Measurements from ENCODE around the gene CATSPER1. TPM values are rescaled to one million over a fixed set of nuclear protein-coding genes. Genes with fewer than 3 reads are reported as not detected.

The CATSPER1 gene
- total RNA-seq, 1 donor from 2014 or later: 0.45 TPM

DNA sequence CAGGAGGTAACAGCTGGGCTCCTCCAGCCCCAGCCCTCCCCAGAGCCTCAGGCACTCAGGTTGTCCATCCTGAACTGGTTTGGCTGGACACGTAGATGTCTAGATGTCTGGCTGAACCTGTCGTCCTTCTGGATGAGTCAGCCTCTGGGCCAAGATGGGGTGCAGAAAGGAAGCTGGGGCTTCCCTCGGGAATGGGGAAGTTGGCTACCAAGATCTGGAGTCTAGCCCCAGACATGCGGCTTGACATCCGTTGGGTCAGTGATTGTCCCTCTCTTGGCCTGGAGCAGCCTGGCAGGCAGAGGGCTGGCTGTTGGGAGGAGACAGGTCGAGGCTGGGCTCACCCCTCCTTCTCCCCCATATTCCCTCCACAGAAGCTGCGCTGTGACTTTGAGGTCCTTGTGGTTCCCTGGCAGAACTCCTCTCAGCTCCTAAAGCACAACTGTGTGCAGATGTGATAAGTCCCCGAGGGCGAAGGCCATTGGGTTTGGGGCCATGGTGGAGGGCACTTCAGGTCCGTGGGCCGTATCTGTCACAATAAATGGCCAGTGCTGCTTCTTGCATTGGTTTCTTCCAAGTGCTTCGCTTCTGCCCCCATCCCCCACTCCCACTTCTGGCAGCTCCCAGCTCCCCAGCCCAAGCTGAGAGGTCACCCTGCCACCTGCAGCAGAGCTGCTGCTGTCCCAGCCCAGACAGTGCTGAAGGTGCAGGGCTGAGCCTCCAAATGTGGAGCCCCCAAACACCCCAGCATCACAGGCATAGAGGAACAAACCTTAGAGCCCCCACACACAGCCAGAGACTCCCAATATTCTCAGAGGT lies 13.1 kb downstream of the CATSPER1 start:
- H3K4me3 ChIP-seq (ENCODE audit: insufficient read depth, low read depth, low read length): no peak overlapping the region
- H3K27ac Mint-ChIP-seq (ENCODE audit: unreplicated experiment): no peak overlapping the region
- H3K27ac ChIP-seq (ENCODE audit: low read depth, low read length): no peak overlapping the region
- H3K9me3 Mint-ChIP-seq (ENCODE audit: unreplicated experiment): peaks cover 2% of the 10 kb centered on the region
- no peaks in the 10 kb centered on the region for H3K36me3 Mint-ChIP-seq (ENCODE audit: low read depth, unreplicated experiment)
- peaks cover 3% of the 10 kb centered on the region for H3K27me3 ChIP-seq (ENCODE audit: insufficient read depth, low read length)
- no peak overlapping the region for H3K4me2 ChIP-seq (ENCODE audit: low read length)
- no peak overlapping the region for H3K9ac ChIP-seq (ENCODE audit: low read length)
- no peaks in the 10 kb centered on the region for H3K79me2 ChIP-seq (ENCODE audit: insufficient read depth, low read length)
- peaks cover 3% of the 10 kb centered on the region for H3K27me3 Mint-ChIP-seq (ENCODE audit: low read depth, unreplicated experiment)
- H3K4me1 ChIP-seq (ENCODE audit: insufficient read depth, low read length): peaks cover 21% of the 10 kb centered on the region
- H2AFZ ChIP-seq (ENCODE audit: low read depth, low read length): no peak overlapping the region
- DNase-seq (ENCODE audit: low read depth): no peak
- no peak overlapping the region for H3K4me3 Mint-ChIP-seq (ENCODE audit: unreplicated experiment)
- H3K36me3 ChIP-seq (ENCODE audit: insufficient read depth, low read length): no peaks in the 10 kb centered on the region
- no peaks in the 10 kb centered on the region for H4K20me1 ChIP-seq (ENCODE audit: insufficient read depth, low read length)
- peaks cover 8% of the 10 kb centered on the region for H3K4me1 Mint-ChIP-seq (ENCODE audit: low read depth, unreplicated experiment)
- no peak for FAIRE-seq
- no peak for TF ChIP-seq EZH2 (IDR thresholded peaks at IDR 0.05; ENCODE audit: insufficient read depth, low read length)
- TF ChIP-seq, protein P1, sequence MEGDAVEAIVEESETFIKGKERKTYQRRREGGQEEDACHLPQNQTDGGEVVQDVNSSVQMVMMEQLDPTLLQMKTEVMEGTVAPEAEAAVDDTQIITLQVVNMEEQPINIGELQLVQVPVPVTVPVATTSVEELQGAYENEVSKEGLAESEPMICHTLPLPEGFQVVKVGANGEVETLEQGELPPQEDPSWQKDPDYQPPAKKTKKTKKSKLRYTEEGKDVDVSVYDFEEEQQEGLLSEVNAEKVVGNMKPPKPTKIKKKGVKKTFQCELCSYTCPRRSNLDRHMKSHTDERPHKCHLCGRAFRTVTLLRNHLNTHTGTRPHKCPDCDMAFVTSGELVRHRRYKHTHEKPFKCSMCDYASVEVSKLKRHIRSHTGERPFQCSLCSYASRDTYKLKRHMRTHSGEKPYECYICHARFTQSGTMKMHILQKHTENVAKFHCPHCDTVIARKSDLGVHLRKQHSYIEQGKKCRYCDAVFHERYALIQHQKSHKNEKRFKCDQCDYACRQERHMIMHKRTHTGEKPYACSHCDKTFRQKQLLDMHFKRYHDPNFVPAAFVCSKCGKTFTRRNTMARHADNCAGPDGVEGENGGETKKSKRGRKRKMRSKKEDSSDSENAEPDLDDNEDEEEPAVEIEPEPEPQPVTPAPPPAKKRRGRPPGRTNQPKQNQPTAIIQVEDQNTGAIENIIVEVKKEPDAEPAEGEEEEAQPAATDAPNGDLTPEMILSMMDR (IDR thresholded peaks at IDR 0.05; ENCODE audit: insufficient read depth, low read depth, low read length): no peak
- H3K9me3 ChIP-seq (ENCODE audit: insufficient read depth, low read depth, low read length): no peaks in the 10 kb centered on the region

DNA sequence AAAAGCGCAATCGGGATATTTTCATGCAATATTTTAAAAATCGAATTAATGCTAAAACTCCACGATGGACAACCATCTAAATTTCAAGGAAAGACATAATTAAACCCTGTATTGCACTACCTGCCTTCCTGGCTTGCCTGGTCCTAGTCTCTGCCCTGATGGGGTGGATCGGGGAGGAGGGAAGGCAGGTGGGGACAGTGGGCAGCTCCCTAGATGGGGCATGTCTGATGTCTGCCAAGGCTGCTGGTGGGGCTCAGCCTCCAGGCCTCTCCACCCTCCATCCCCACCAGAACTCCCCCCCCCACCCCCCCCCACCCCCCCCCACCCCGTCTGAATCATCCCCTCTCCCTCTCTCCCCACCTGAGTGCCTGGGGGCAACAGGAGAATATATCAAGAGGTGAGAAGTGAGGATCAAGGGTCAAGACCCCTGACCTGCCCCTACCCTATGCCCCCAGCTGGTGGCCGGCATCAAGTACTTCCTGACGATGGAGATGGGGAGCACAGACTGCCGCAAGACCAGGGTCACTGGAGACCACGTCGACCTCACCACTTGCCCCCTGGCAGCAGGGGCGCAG lies 13.8 kb downstream of the CATSPER1 start:
- no peak for FAIRE-seq
- Histone ChIP-seq H3K27ac (ENCODE audit: low read depth, low read length) (no peak overlapping the region), H2AFZ (ENCODE audit: low read depth, low read length) (no peak overlapping the region), H3K9me3 (ENCODE audit: insufficient read depth, low read depth, low read length) (no peaks in the 10 kb centered on the region), H3K4me2 (ENCODE audit: low read length) (no peak overlapping the region), H3K36me3 (ENCODE audit: insufficient read depth, low read length) (no peaks in the 10 kb centered on the region), H3K27me3 (ENCODE audit: insufficient read depth, low read length) (peaks cover 3% of the 10 kb centered on the region), H3K9ac (ENCODE audit: low read length) (no peak overlapping the region), H4K20me1 (ENCODE audit: insufficient read depth, low read length) (no peaks in the 10 kb centered on the region), H3K79me2 (ENCODE audit: insufficient read depth, low read length) (no peaks in the 10 kb centered on the region), H3K4me3 (ENCODE audit: insufficient read depth, low read depth, low read length) (no peak overlapping the region), H3K4me1 (ENCODE audit: insufficient read depth, low read length) (peaks cover 21% of the 10 kb centered on the region)
- DNase-seq (ENCODE audit: low read depth): no peak
- Mint-ChIP-seq H3K4me3 (ENCODE audit: unreplicated experiment) (no peak overlapping the region), H3K4me1 (ENCODE audit: low read depth, unreplicated experiment) (peaks cover 8% of the 10 kb centered on the region), H3K27me3 (ENCODE audit: low read depth, unreplicated experiment) (peaks cover 3% of the 10 kb centered on the region), H3K9me3 (ENCODE audit: unreplicated experiment) (peaks cover 2% of the 10 kb centered on the region), H3K36me3 (ENCODE audit: low read depth, unreplicated experiment) (no peaks in the 10 kb centered on the region), H3K27ac (ENCODE audit: unreplicated experiment) (no peak overlapping the region)
- TF ChIP-seq EZH2 (IDR thresholded peaks at IDR 0.05; ENCODE audit: insufficient read depth, low read length): no peak
- TF ChIP-seq, protein P1 (IDR thresholded peaks at IDR 0.05; ENCODE audit: insufficient read depth, low read depth, low read length): no peak

Data from astrocyte (in vitro differentiated cells and primary cell).